Measurements from ENCODE around the gene CYP26B1.

CYP26B1 gene

DNA sequence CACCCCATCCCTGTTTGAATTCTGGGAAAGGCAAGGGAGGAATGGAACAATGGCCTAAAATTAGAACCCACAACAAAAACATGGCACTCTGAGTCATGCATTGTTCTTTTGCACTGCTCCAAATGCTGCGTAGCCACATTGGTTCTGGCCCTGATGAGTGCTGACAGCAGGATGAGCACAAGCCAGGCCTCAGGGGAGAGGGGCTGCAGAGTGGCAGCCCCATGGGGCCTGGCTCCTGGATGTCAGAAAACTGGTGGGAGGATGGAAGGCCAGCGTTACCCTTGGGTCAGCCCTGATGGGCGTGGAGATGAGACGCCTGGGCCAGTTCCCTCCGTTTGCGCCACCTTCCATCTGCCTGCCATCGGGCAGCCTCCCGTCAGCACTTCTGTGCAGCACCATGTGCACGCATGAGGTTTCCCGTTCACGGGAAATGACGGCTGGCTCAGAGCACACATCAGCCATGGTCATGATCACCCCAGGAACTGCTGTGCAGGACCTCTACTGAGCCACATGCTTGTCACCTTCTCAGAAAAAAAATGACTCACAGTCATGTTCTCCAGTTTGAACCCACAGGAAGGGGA is 65.6 kb downstream of the CYP26B1 start:
- no peak for DNase-seq (ENCODE audit: low spot score)

DNA sequence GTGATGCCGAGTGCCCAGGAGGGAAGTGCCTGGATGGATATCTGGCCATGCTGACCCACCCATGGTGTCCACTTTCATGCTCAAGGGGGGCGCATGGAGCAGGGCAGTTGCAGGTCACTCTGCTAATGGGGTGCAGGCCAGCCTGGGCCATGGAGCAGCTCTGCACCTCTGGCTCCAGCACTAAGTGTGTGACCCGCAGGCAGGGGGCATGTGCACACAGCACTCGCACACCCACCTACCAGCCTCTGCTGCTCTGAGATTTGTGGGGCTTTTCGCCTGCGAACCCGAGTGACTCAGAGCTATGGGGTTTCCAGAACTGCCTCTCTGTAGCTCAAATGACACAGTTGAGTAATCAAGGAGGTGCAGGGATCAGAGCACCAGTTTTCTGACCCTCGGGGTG is 66.2 kb downstream of the CYP26B1 start:
- no peak for DNase-seq (ENCODE audit: low spot score)

DNA sequence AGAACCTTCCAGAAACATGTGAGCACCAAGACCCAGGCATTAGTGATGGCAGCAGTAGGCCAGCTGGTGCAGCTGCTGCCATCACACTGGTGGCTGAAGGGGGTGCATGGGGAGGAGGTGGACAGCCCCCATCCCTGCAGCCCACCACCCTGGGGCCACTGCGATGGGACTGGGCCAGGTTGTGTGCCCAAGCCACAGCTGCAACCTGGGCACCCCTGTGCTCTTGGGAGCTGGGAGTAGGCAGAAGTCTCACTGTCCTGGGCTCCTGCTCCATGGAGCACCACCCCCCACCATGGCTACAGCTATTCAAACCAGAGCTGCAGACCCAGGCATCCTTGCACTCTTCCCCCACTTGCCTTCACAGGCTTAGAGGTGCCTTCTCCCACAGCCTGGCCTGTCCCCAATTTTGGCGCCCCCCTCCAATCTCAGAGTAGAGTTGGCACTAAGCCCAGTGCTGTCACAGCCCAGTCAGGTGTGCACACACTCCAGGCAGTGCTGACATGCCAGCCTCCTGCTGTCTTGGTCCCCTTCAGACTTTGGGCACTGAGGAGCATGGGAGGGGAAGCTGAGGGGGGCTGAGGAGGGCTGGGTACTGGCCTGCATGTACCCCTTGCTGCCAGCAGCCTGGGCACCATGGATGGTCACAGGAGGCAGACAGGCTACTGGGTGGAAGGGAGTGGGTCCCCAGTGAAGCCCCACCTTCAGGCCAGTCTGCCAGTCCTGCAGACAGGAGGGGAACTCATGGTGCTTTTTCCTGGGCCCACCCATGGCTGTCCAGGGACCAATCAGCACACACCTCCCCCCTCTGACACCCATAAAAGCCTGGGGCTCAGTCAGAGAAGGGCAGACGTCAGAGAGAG is 67.1 kb downstream of the CYP26B1 start:
- no peak for DNase-seq (ENCODE audit: low spot score)

Data from SW480 (cell line).